ENCODE data around the gene CBX4.

GRCh38 chr17:79803421-79803996, 35.7 kb downstream of the CBX4 start:
- TF ChIP-seq CTCF (IDR thresholded peaks at IDR 0.05), result no peak
- no peak for TF ChIP-seq POLR2A (IDR thresholded peaks at IDR 0.05)
- no peak for TF ChIP-seq EP300 (IDR thresholded peaks at IDR 0.05)

Data from gastroesophageal sphincter (tissue), 3 donors.